Peyer's patch (tissue), 4 donors: ENCODE data around the gene COIL.

Experiments used
- CTCF ChIP-seq, 6 experiments: fragments of 450-650 bp in 4 of 6; fragments of 200-600 bp in 2 of 6; sonication (generic) in 1 of 6; IDR thresholded peaks; one replicate each; pipeline ENCODE4 v1.5.1; 2017 to 2019; ENCODE audit warnings: antibody characterized with exemption in 6 of 6, mild to moderate bottlenecking in 3 of 6, moderate library complexity in 1 of 6
- POLR2A ChIP-seq, 2 donors: fragments of 450-650 bp; IDR thresholded peaks; one replicate each; pipeline ENCODE4 v1.5.1; 2017; ENCODE audit warnings: antibody characterized with exemption in 2 of 2, mild to moderate bottlenecking in 2 of 2, moderate library complexity in 2 of 2

GRCh38 chr17:56992364-56992763 lies 31.5 kb upstream of the COIL start:
- TF ChIP-seq CTCF (IDR thresholded peaks at IDR 0.05) (no peak), POLR2A (IDR thresholded peaks at IDR 0.05) (no peak)
